Suprapubic skin (tissue), 4 donors: ENCODE results near the gene ZNF791. TPM values are rescaled to one million over a fixed set of nuclear protein-coding genes. Genes with fewer than 3 reads are reported as not detected.
"Not testable (repeated sequence)": the region's sequence is repeated elsewhere in the genome, so short reads cannot be mapped to it uniquely, and the experiment has no call there.

Source experiments
- DNase-seq, 2 donors: peaks; one replicate each; pipeline ENCODE4 v3.0.0-alpha.2; 2019; ENCODE audit warnings: low spot score in 2 of 2
- H3K27ac ChIP-seq: fragments of 200-600 bp; sonication (generic); one replicate; pipeline ENCODE4 v1.5.1; 2019
- H3K27me3 ChIP-seq: fragments of 200-600 bp; sonication (generic); one replicate; pipeline ENCODE4 v1.5.1; 2019
- H3K36me3 ChIP-seq: fragments of 200-600 bp; sonication (generic); one replicate; pipeline ENCODE4 v1.5.1; 2019
- H3K4me1 ChIP-seq: fragments of 200-600 bp; sonication (generic); one replicate; pipeline ENCODE4 v1.5.1; 2019
- H3K4me3 ChIP-seq: fragments of 200-600 bp; sonication (generic); one replicate; pipeline ENCODE4 v1.5.1; 2019; ENCODE audit warnings: mild to moderate bottlenecking
- H3K9me3 ChIP-seq: fragments of 200-600 bp; sonication (generic); one replicate; pipeline ENCODE4 v1.5.1; 2019
- CTCF ChIP-seq, 2 donors: fragments of 200-600 bp in 1 of 2; fragments of 450-650 bp in 1 of 2; sonication (generic) in 1 of 2; IDR thresholded peaks; one replicate each; pipeline ENCODE4 v1.5.1; 2016 to 2019; ENCODE audit warnings: antibody characterized with exemption in 2 of 2, mild to moderate bottlenecking in 1 of 2, moderate library complexity in 1 of 2
- EP300 ChIP-seq: sonication (generic); formaldehyde crosslinking; IDR thresholded peaks from one replicate; pipeline ENCODE4 v1.6.1; 2017; ENCODE audit warnings: antibody characterized with exemption
- POLR2A ChIP-seq, 2 donors: fragments of 450-650 bp; IDR thresholded peaks; one replicate each; pipeline ENCODE4 v1.6.1; 2017; ENCODE audit warnings: antibody characterized with exemption in 2 of 2, mild to moderate bottlenecking in 2 of 2, moderate library complexity in 2 of 2
- POLR2AphosphoS5 ChIP-seq, 3 donors: sonication (generic); formaldehyde crosslinking; IDR thresholded peaks; one replicate each; pipeline ENCODE4 v1.6.1; 2017; ENCODE audit warnings: antibody characterized with exemption in 3 of 3
- WGBS: methylation state at CpG from one replicate; pipeline ENCODE4 v1.1.5; 2018; 5-methylcytosine and 5-hydroxymethylcytosine counted together
- total RNA-seq, 4 donors: library from RNA; depleted of rRNA; stranded (reverse); fragments of >200 nt; gene quantifications; one replicate each; pipeline ENCODE4 v1.1.0, GENCODE V29; 2016

ZNF791 gene
- 10 to 100 TPM; 14.3 to 36.1 (median 17.3) TPM for total RNA-seq

GRCh38 chr19:12610540-12611360 is at the start of gene ZNF791, which contains the start of gene ZNF490:
Gene ZNF791 (plus strand): TSS chr19:12610920. CDS start chr19:12611080, 160 bp downstream.
Gene ZNF490 (minus strand): TSS chr19:12610813. CDS start chr19:12610680, 133 bp downstream.
- Histone ChIP-seq H3K4me3 (peak within 1 kb of the TSS; percentile 99), H3K36me3 (peaks cover 7% of the 10 kb centered on the region), H3K4me1 (peaks cover 38% of the 10 kb centered on the region), H3K27ac (peak within 1 kb of the TSS; percentile 99), H3K9me3 (no peaks in the 10 kb centered on the region), H3K27me3 (no peaks in the 10 kb centered on the region)
- WGBS = 0% methylated on average over 7 of the region's 61 CpGs
- DNase-seq = peak; percentile 100
- no peak for TF ChIP-seq CTCF (IDR thresholded peaks at IDR 0.05)
- peak; percentile 32 for TF ChIP-seq EP300
- TF ChIP-seq POLR2A (IDR thresholded peaks at IDR 0.05) = peak; percentile 64 to 86
- peak; percentile 53 to 93 (median 73) for TF ChIP-seq POLR2AphosphoS5 (IDR thresholded peaks at IDR 0.05)

GRCh38 chr19:12564016-12564664 is 46.6 kb upstream of the ZNF791 start:
- peaks cover 7% of the 10 kb centered on the region for H3K4me1 ChIP-seq
- H3K27me3 ChIP-seq = no peaks in the 10 kb centered on the region
- DNase-seq = peak; percentile 92
- no peak overlapping the region for H3K27ac ChIP-seq
- 24% methylated on average over 13 of the region's 19 CpGs for WGBS
- H3K9me3 ChIP-seq = no peaks in the 10 kb centered on the region
- no peak overlapping the region for H3K4me3 ChIP-seq
- peak; percentile 83 to 93 for TF ChIP-seq CTCF (IDR thresholded peaks at IDR 0.05)
- peak in 1 of 3 donors; percentile 37 for TF ChIP-seq POLR2AphosphoS5 (IDR thresholded peaks at IDR 0.05)
- TF ChIP-seq EP300 = no peak
- no peak for TF ChIP-seq POLR2A (IDR thresholded peaks at IDR 0.05)
- H3K36me3 ChIP-seq = no peaks in the 10 kb centered on the region

GRCh38 chr19:12566380-12566779 is 44.3 kb upstream of the ZNF791 start:
- not testable (repeated sequence) for H3K27ac ChIP-seq, H3K36me3 ChIP-seq, H3K9me3 ChIP-seq, DNase-seq, H3K4me3 ChIP-seq, H3K27me3 ChIP-seq, H3K4me1 ChIP-seq
- 89% methylated on average over 5 of the region's 5 CpGs for WGBS

- no peaks in the 10 kb centered on the region for H3K27me3 ChIP-seq
- no peak for DNase-seq
- no peaks in the 10 kb centered on the region for H3K9me3 ChIP-seq
- 81% methylated on average over 4 of the region's 4 CpGs for WGBS
- no peak overlapping the region for H3K27ac ChIP-seq
- H3K4me3 ChIP-seq = no peak overlapping the region
- H3K4me1 ChIP-seq = peaks cover 7% of the 10 kb centered on the region
- H3K36me3 ChIP-seq = no peaks in the 10 kb centered on the region
- TF ChIP-seq EP300 = no peak
- TF ChIP-seq POLR2A (IDR thresholded peaks at IDR 0.05) = no peak
Observed at GRCh38 chr19:12567951-12568350, 42.8 kb upstream of the ZNF791 start.

- no peaks in the 10 kb centered on the region for H3K4me1 ChIP-seq
- no peak overlapping the region for H3K27ac ChIP-seq
- H3K4me3 ChIP-seq = no peak overlapping the region
- H3K9me3 ChIP-seq = no peaks in the 10 kb centered on the region
- TF ChIP-seq EP300 = no peak
- no peak for TF ChIP-seq POLR2A (IDR thresholded peaks at IDR 0.05)
- no peak for TF ChIP-seq POLR2AphosphoS5 (IDR thresholded peaks at IDR 0.05)
- no peak for TF ChIP-seq CTCF (IDR thresholded peaks at IDR 0.05)
- H3K36me3 ChIP-seq = peaks cover 15% of the 10 kb centered on the region
- no peaks in the 10 kb centered on the region for H3K27me3 ChIP-seq
- WGBS = 55% methylated on average over 7 of the region's 7 CpGs
- no peak for DNase-seq
Observed at GRCh38 chr19:12574036-12574435, 36.7 kb upstream of the ZNF791 start.

- no peak for DNase-seq
- 94% methylated on average over 10 of the region's 10 CpGs for WGBS
- no peak overlapping the region for H3K4me3 ChIP-seq
- TF ChIP-seq EP300 (no peak), CTCF (IDR thresholded peaks at IDR 0.05) (no peak), POLR2AphosphoS5 (IDR thresholded peaks at IDR 0.05) (no peak), POLR2A (IDR thresholded peaks at IDR 0.05) (no peak)
- H3K27ac ChIP-seq = no peak overlapping the region
- peaks cover 13% of the 10 kb centered on the region for H3K9me3 ChIP-seq
- no peaks in the 10 kb centered on the region for H3K4me1 ChIP-seq
- H3K27me3 ChIP-seq = no peaks in the 10 kb centered on the region
- H3K36me3 ChIP-seq = peaks cover 56% of the 10 kb centered on the region
Observed at GRCh38 chr19:12578641-12579040, 32.1 kb upstream of the ZNF791 start.
